22Rv1 (cell line): ENCODE data around the gene SLF2.

ENCODE experiments used
- H3K27ac ChIP-seq: fragments of 450-650 bp; 2 replicates; pipeline ENCODE4 v1.5.1; 2017
- CTCF ChIP-seq: fragments of 450-650 bp; IDR thresholded peaks from 2 replicates; pipeline ENCODE4 v1.5.1; 2017; ENCODE audit warnings: mild to moderate bottlenecking
- ZFX ChIP-seq: fragments of 450-650 bp; IDR thresholded peaks from 2 replicates; pipeline ENCODE4 v1.6.1; 2017; ENCODE audit warnings: antibody characterized with exemption, borderline replicate concordance

SLF2 gene

GRCh38 chr10:100986952-100987684 is 74.4 kb downstream of the SLF2 start, which contains the start of the genes MRPL43 and TWNK:
Gene MRPL43, minus strand, starts transcription at chr10:100987497. Its CDS starts 54 bp downstream, at chr10:100987443.
Gene TWNK, plus strand, starts transcription at chr10:100987543. Its CDS starts 668 bp downstream, at chr10:100988211.
- H3K27ac ChIP-seq, result peak within 1 kb of the TSS; percentile 92
- TF ChIP-seq ZFX, result no peak
- no peak for TF ChIP-seq CTCF

GRCh38 chr10:100987685-100988049 is 74.9 kb downstream of the SLF2 start:
- H3K27ac ChIP-seq, result peak overlapping the region; percentile 92
- TF ChIP-seq CTCF (no peak), ZFX (no peak)

- TF ChIP-seq ZFX (no peak), CTCF (no peak)
- H3K27ac ChIP-seq, result no peak overlapping the region; the same call in 1 of the 2 replicates
These were observed 75.4 kb downstream of the SLF2 start for GRCh38 chr10:100988166-100988565.

- H3K27ac ChIP-seq, result no peak overlapping the region
- TF ChIP-seq ZFX (no peak), CTCF (no peak)
These were observed 76.3 kb downstream of the SLF2 start for GRCh38 chr10:100989088-100989487.

GRCh38 chr10:100993986-100994708 is 81.4 kb downstream of the SLF2 start:
- 0 out of 2 replicates have a peak overlapping the region, but pooled peaks have one; percentile 96 for H3K27ac ChIP-seq
- TF ChIP-seq CTCF (peak; percentile 73), ZFX (no peak)

- TF ChIP-seq CTCF (no peak), ZFX (no peak)
- peak overlapping the region; percentile 96 for H3K27ac ChIP-seq
These were observed 82.4 kb downstream of the SLF2 start for GRCh38 chr10:100995181-100995580.
